ENCODE measurements around the gene DHRS12. TPM values are rescaled to one million over a fixed set of nuclear protein-coding genes. Genes with fewer than 3 reads are reported as not detected.

DHRS12 gene
- total RNA-seq, 1 donor from 2014 or later: 2.4 TPM

DNA sequence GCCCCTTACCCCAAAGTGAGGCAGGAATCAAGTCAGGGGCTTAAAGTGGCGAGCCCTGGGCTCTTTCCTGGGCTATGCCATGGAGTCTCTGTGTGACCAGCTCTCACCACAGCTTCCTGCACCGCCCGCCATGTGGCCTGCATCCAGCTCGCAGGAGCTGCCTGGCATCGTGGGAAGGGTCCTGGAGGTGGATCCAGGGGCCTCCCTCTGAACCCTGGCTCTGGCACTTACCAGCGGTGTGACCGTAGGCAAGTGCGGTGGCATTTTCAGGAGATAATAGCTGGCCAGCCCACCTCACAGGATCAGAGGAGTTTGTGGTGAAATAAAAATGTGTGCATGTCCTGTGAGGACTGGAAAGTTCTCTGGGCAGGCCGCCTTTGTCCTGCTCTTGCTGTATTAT is 26.0 kb downstream of the DHRS12 start:
- TF ChIP-seq, protein P1, sequence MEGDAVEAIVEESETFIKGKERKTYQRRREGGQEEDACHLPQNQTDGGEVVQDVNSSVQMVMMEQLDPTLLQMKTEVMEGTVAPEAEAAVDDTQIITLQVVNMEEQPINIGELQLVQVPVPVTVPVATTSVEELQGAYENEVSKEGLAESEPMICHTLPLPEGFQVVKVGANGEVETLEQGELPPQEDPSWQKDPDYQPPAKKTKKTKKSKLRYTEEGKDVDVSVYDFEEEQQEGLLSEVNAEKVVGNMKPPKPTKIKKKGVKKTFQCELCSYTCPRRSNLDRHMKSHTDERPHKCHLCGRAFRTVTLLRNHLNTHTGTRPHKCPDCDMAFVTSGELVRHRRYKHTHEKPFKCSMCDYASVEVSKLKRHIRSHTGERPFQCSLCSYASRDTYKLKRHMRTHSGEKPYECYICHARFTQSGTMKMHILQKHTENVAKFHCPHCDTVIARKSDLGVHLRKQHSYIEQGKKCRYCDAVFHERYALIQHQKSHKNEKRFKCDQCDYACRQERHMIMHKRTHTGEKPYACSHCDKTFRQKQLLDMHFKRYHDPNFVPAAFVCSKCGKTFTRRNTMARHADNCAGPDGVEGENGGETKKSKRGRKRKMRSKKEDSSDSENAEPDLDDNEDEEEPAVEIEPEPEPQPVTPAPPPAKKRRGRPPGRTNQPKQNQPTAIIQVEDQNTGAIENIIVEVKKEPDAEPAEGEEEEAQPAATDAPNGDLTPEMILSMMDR (conservative IDR thresholded peaks at IDR 0.05; ENCODE audit: low read depth, low read length): no peak
- DNase-seq (ENCODE audit: low read depth): no peak
- no peak overlapping the region for H3K4me3 ChIP-seq (ENCODE audit: low read depth, low read length)

DNA sequence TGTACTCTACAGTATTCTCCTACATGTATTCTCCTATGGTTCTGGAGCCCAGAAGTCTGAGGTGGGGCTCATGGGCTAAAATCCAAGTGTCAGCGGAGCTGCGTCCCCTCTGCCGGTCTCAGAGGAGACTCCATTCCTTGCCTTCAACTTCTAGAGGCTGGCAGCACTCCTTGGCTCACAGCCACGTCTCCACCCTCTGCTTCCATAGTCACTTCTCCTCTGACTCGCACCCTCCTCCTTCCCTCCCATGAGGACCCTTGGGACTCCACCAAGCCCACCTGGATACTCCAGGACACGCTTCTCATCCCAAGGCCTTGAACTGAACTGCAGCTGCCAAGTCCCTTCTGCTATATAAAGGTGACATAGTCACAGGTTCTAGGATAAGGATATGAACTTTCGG is 27.8 kb downstream of the DHRS12 start:
- TF ChIP-seq, protein P1 (conservative IDR thresholded peaks at IDR 0.05; ENCODE audit: low read depth, low read length): no peak
- H3K4me3 ChIP-seq (ENCODE audit: low read depth, low read length): no peak overlapping the region
- no peak for DNase-seq (ENCODE audit: low read depth)

DNA sequence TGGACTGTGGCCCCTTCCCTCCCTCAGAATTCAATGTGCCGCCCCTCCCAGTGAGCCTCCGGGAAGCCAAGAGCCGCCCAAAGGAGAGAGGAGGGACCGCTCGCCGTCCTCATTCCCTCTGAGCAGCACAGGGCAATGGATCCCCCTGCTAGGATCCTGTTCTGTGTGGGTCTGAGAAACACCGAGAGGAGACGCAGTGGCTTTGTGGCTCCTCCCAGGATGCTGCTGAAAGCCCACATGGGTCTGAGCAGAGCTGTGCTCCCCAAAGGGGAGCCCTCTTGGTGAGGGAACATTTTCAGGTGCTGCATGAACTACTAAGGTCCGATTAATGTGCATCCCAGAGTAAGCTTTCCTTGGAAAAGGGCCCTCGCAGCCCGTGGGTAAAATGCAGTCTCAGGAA is 30.4 kb downstream of the DHRS12 start:
- DNase-seq (ENCODE audit: low read depth): no peak
- no peak overlapping the region for H3K4me3 ChIP-seq (ENCODE audit: low read depth, low read length)
- TF ChIP-seq, protein P1 (conservative IDR thresholded peaks at IDR 0.05; ENCODE audit: low read depth, low read length): no peak

DNA sequence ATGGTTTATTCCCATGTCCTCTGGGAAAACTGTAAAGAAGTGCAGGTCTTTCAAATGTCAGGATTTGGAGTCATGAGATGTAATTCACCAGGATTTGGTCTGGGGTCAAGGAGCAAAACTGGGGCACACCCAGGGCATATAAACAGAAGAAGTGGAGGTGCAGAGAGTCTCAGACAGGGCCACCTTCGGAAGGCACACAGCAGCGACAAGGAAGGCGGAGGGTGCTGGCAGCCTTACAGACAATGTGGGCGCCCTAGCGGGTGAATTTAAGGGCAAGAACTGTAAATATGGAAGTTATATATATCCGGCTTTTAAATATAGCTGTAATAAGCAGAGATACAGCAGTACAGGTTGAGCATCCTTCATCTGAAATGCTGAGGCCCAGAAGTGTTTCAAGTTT is 31.2 kb downstream of the DHRS12 start:
- no peak for DNase-seq (ENCODE audit: low read depth)
- TF ChIP-seq, protein P1 (conservative IDR thresholded peaks at IDR 0.05; ENCODE audit: low read depth, low read length): no peak
- H3K4me3 ChIP-seq (ENCODE audit: low read depth, low read length): no peak overlapping the region

- TF ChIP-seq, protein P1 (conservative IDR thresholded peaks at IDR 0.05; ENCODE audit: low read depth, low read length): no peak
- DNase-seq (ENCODE audit: low read depth): no peak
- H3K4me3 ChIP-seq (ENCODE audit: low read depth, low read length): no peak overlapping the region
These were observed 31.9 kb downstream of the DHRS12 start for GRCh38 chr13:51772105-51772455.

- no peak overlapping the region for H3K4me3 ChIP-seq (ENCODE audit: low read depth, low read length)
- DNase-seq (ENCODE audit: low read depth): no peak
- TF ChIP-seq, protein P1 (conservative IDR thresholded peaks at IDR 0.05; ENCODE audit: low read depth, low read length): no peak
These were observed 32.4 kb downstream of the DHRS12 start for GRCh38 chr13:51771418-51772104.
